Left ventricle myocardium inferior (tissue), 1 donor: ENCODE data around the gene KIF18B. TPM values are rescaled to one million over a fixed set of nuclear protein-coding genes. Genes with fewer than 3 reads are reported as not detected.

Experiments used
- DNase-seq: peaks from one replicate; pipeline ENCODE4 v3.0.0-alpha.2; 2020
- H3K27ac ChIP-seq: fragments of 200-600 bp; replicated peaks from 2 replicates; pipeline ENCODE4 v1.8.0; 2021
- H3K27me3 ChIP-seq: fragments of 200-600 bp; 2 replicates; pipeline ENCODE4 v1.8.0; 2021; ENCODE audit warnings: low read depth
- H3K36me3 ChIP-seq: fragments of 200-600 bp; 2 replicates; pipeline ENCODE4 v1.8.0; 2021
- H3K4me1 ChIP-seq: fragments of 200-600 bp; 2 replicates; pipeline ENCODE4 v1.8.0; 2021
- H3K4me3 ChIP-seq: fragments of 200-600 bp; 2 replicates; pipeline ENCODE4 v1.8.0; 2021; ENCODE audit warnings: mild to moderate bottlenecking, moderate library complexity
- H3K9me3 ChIP-seq: fragments of 200-600 bp; replicated peaks from 2 replicates; pipeline ENCODE4 v1.8.0; 2021
- intact Hi-C: fragments of 100-400 bp; cut with micrococcal nuclease; formaldehyde crosslinking; loops from one replicate; pipeline ENCODE4 v1.11.0; 2022
- total RNA-seq: library from RNA; stranded (reverse); fragmentation: NEBNext Ultra II Directional; extraction: Animal tissue kit (Norgen Biotek cat#: 25700); gene quantifications from one replicate; pipeline ENCODE4 v1.2.1, GENCODE V29; 2021
- TF ChIP-seq, protein P1 (sequence below): fragments of 200-600 bp; IDR thresholded peaks from 2 replicates; pipeline ENCODE4 v1.8.0; 2021; ENCODE audit warnings: antibody characterized with exemption, mild to moderate bottlenecking, borderline replicate concordance
- donor health status: DM: no; HTN: yes; CAD: no; lungs with severe emphysema.

Gene KIF18B
- total RNA-seq, 1 donor from 2014 or later: 0.49 TPM

DNA sequence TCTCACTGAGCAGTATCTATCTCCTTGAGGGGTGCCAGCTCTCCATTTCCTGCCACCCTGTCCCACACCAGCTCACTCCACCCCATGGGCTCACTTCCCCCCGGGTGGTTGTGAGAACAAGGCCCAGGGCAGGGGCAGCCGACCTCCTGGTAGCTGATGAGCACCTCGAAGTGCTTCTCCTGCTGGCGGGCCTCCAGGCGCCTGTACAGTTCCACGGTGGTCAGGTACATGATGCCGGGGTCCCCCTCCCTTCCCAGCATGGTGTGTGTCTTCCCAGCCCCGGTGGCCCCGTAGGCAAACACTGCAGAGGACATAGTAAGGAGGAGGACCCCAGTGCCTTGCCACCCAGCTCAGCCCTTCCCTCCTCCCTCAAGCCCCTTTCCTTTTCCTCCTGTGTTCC lies 12.5 kb downstream of the KIF18B start:
- H3K27ac ChIP-seq: no peak overlapping the region
- no peak overlapping the region for H3K4me3 ChIP-seq
- DNase-seq: no peak
- TF ChIP-seq, protein P1, sequence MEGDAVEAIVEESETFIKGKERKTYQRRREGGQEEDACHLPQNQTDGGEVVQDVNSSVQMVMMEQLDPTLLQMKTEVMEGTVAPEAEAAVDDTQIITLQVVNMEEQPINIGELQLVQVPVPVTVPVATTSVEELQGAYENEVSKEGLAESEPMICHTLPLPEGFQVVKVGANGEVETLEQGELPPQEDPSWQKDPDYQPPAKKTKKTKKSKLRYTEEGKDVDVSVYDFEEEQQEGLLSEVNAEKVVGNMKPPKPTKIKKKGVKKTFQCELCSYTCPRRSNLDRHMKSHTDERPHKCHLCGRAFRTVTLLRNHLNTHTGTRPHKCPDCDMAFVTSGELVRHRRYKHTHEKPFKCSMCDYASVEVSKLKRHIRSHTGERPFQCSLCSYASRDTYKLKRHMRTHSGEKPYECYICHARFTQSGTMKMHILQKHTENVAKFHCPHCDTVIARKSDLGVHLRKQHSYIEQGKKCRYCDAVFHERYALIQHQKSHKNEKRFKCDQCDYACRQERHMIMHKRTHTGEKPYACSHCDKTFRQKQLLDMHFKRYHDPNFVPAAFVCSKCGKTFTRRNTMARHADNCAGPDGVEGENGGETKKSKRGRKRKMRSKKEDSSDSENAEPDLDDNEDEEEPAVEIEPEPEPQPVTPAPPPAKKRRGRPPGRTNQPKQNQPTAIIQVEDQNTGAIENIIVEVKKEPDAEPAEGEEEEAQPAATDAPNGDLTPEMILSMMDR: no peak
- no peaks in the 10 kb centered on the region for H3K36me3 ChIP-seq
- intact Hi-C loops: no loop called here
- no peaks in the 10 kb centered on the region for H3K27me3 ChIP-seq
- H3K4me1 ChIP-seq: peaks cover 42% of the 10 kb centered on the region
- peaks cover 10% of the 10 kb centered on the region for H3K9me3 ChIP-seq

DNA sequence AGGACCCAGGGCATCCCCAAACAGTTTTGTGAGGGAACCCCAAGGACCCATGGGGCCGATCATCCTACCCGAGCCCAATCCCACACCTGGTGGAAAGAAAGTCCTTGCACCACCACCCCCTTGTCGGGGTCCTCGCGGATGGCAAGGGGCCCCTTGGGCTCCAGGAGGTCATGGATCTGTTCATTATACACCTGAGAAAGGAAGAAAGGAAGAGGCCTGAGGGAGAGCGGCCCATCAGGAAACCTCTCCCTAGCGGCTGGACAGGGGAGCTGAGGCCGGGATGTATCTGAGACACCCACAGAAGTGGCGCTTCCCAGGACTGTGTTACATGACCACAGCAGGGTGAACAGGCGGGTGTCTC lies 12.8 kb downstream of the KIF18B start:
- H3K27ac ChIP-seq: no peak overlapping the region
- TF ChIP-seq, protein P1: no peak
- H3K27me3 ChIP-seq: no peaks in the 10 kb centered on the region
- H3K4me3 ChIP-seq: no peak overlapping the region
- peaks cover 38% of the 10 kb centered on the region for H3K4me1 ChIP-seq
- no peak for DNase-seq
- H3K36me3 ChIP-seq: no peaks in the 10 kb centered on the region
- intact Hi-C loops: no loop called here
- H3K9me3 ChIP-seq: peaks cover 10% of the 10 kb centered on the region

DNA sequence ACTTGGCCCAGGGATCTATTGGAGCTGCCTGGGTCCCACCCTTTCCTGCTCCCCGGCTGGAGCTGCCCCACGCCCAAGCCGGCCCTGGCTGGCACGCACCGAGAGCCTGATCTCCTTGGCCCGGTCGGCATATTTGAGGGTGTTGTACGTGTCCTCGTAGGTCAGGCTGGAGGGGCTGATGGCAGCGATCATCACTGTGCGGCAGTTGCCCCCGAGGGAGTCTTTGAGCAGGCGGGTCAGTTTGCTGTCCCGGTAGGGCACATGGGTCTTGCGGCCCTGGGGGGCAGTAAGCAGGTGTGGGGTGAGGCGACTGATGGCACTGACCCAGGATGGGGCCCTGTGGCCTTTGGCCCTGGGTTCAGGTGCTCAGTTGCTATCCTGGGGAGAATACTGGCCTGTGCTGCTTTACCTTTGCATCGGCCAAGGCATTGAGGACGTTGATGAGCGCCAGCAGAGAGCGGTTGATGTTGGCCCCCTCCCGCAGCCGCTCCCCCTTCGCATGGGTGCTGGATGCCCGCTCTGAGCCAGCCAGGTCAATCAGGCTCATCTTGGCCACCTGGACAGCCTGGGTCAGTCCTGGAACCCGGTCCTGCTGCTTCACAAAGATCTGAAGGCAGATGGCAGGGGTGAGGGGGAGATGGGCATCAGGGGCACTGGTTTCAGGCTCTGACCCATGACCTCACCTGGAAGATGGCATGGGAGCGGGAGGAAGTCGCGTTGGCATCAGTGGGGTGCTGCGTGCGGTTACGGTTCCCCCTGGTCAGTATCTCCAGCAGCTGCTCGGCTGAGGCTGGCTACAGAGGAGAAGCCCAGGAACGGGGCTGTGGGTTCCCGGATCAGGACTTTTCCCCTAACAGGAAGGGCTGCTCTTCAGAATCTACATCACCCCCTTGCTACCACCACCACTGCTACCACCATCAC lies 13.5 kb downstream of the KIF18B start:
- H3K27me3 ChIP-seq: no peaks in the 10 kb centered on the region
- no peak overlapping the region for H3K4me3 ChIP-seq
- peaks cover 35% of the 10 kb centered on the region for H3K4me1 ChIP-seq
- peak; percentile 13 for DNase-seq
- peaks cover 10% of the 10 kb centered on the region for H3K9me3 ChIP-seq
- H3K27ac ChIP-seq: no peak overlapping the region
- intact Hi-C loops: no loop called here
- TF ChIP-seq, protein P1: no peak
- H3K36me3 ChIP-seq: no peaks in the 10 kb centered on the region

DNA sequence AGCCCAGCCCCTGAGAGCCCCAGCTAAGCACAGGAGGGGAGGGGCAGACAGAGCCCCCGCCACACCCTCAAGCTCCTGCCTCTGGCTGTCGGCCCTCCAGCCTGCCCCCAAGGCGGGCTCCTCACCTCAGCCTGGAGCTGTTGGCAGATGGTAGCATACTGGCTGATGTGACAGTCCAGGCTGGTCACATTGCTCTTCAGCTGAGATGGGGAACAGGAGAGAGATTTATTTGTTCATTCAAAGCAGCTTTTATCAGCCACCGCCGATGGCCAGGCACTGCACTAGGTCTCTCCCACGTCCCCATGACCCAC lies 14.8 kb downstream of the KIF18B start:
- intact Hi-C loops: no loop called here
- Histone ChIP-seq H3K4me1 (peaks cover 35% of the 10 kb centered on the region), H3K36me3 (no peaks in the 10 kb centered on the region), H3K4me3 (peak overlapping the region; percentile 6), H3K9me3 (no peaks in the 10 kb centered on the region), H3K27me3 (no peaks in the 10 kb centered on the region), H3K27ac (peak overlapping the region; percentile 55)
- TF ChIP-seq, protein P1: no peak
- DNase-seq: peak; percentile 13

DNA sequence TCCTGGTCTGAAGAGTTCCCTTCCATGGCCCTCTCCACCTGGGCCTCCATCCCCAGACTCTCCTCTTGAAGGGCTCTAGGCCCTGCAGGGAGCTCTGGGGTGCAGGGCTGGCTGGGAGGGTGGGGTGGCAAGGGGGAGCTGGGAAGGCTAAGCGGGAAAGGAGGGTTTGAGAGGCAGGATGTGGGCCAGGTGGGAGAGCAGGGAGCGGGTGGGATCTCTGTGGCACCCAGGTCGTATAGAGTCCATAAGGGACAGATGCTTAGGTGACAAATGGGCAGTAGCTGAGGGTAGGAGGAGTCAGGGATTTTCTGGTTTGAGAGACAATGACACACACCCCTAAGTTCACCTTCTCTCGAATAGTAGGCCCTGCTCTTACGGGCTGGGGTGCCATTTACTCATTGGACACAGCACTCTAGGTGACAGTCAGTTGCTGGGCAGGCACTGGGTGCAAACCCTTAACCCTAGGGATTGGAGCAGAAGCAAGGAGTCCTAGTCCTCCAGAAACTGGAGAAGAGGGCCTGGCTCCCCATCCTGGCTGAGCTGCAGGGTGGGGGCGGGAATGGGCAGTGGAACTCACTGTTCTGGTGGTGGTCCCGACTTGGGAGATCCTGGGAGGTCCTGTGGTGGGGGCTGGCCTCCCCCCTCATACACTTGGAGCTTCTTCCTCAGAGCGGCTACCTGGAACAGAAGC lies 15.3 kb downstream of the KIF18B start:
- intact Hi-C loops: no loop called here
- Histone ChIP-seq H3K9me3 (no peaks in the 10 kb centered on the region), H3K4me3 (peak overlapping the region; percentile 6), H3K4me1 (peaks cover 37% of the 10 kb centered on the region), H3K36me3 (no peaks in the 10 kb centered on the region), H3K27ac (peak overlapping the region; percentile 55), H3K27me3 (no peaks in the 10 kb centered on the region)
- TF ChIP-seq, protein P1: no peak
- DNase-seq: peak; percentile 5
